PC-3 (cell line): ENCODE results near the gene DNMBP. TPM values are rescaled to one million over a fixed set of nuclear protein-coding genes. Genes with fewer than 3 reads are reported as not detected.

ENCODE experiments used
- ATAC-seq: fragments of 200-7000 bp; cut with Tn5 transposase; 2 replicates; pipeline ENCODE4 v1.9.1; 2020; ENCODE audit warnings: mild to moderate bottlenecking, moderate library complexity
- BruUV-seq: library from RNA; stranded (reverse); fragments of 400-500 nt; replicated peaks from 2 replicates; lab custom pipeline; 2021; lab: Mats Ljungman, UMichigan
- CTCF ChIA-PET: fragments of 300-600 bp; sonication (Branson Sonifier 250); formaldehyde crosslinking; loops from one replicate; lab custom pipeline; 2022; ENCODE audit warnings: antibody characterized with exemption; lab: Charles Lee
- POLR2A ChIA-PET: fragments of 300-600 bp; sonication (Branson Sonifier 250); formaldehyde crosslinking; loops from one replicate; lab custom pipeline; 2022; ENCODE audit warnings: antibody characterized with exemption; ENCODE audit not compliant: unreplicated experiment; lab: Charles Lee
- DNase-seq: peaks from one replicate; pipeline ENCODE4 v3.0.0-alpha.2; 2015
- H2AFZ ChIP-seq: fragments of 300-600 bp; sonication (generic); 2 replicates; pipeline ENCODE4 v1.6.0; 2016; ENCODE audit warnings: antibody characterized with exemption, low read length
- H3F3A ChIP-seq: fragments of 300-600 bp; sonication (generic); one replicate; pipeline ENCODE4 v1.6.0; 2017; ENCODE audit warnings: antibody characterized with exemption, low read length, control low read depth, mild to moderate bottlenecking; ENCODE audit not compliant: unreplicated experiment
- H3K27ac ChIP-seq: fragments of 300-600 bp; sonication (generic); 2 replicates; pipeline ENCODE4 v1.5.1; 2016; ENCODE audit warnings: mild to moderate bottlenecking, low read length
- H3K27me3 ChIP-seq: fragments of 300-600 bp; sonication (generic); 2 replicates; pipeline ENCODE4 v1.6.1; 2016; ENCODE audit warnings: low read length, mixed read lengths
- H3K36me3 ChIP-seq: fragments of 300-600 bp; sonication (generic); 2 replicates; pipeline ENCODE4 v1.6.1; 2016; ENCODE audit warnings: low read depth, mixed run types, low read length, mixed read lengths
- H3K4me1 ChIP-seq: fragments of 300-600 bp; sonication (generic); 2 replicates; pipeline ENCODE4 v1.5.1; 2016; ENCODE audit warnings: low read length; ENCODE audit not compliant: insufficient read depth
- H3K4me2 ChIP-seq: fragments of 300-600 bp; sonication (generic); 2 replicates; pipeline ENCODE4 v1.6.0; 2016; ENCODE audit warnings: low read length
- H3K4me3 ChIP-seq: fragments of 300-600 bp; sonication (generic); 2 replicates; pipeline ENCODE4 v1.5.1; 2016; ENCODE audit warnings: mild to moderate bottlenecking, low read length, mixed read lengths
- H3K79me2 ChIP-seq: fragments of 300-600 bp; sonication (generic); 2 replicates; pipeline ENCODE4 v1.6.1; 2017; ENCODE audit warnings: low read length, mixed read lengths
- H3K9ac ChIP-seq: fragments of 300-600 bp; sonication (generic); 2 replicates; pipeline ENCODE4 v1.6.0; 2016; ENCODE audit warnings: mild to moderate bottlenecking, low read length
- H3K9me2 ChIP-seq: fragments of 300-600 bp; sonication (generic); replicated peaks from 2 replicates; pipeline ENCODE4 v1.6.1; 2016; ENCODE audit warnings: mixed run types, low read length, mixed read lengths
- H3K9me3 ChIP-seq: fragments of 300-600 bp; sonication (generic); 2 replicates; pipeline ENCODE4 v1.6.1; 2016; ENCODE audit warnings: low read length, mixed read lengths
- H4K20me1 ChIP-seq: fragments of 300-600 bp; sonication (generic); 2 replicates; pipeline ENCODE4 v1.6.1; 2016; ENCODE audit warnings: low read length, mixed read lengths
- CTCF ChIP-seq: fragments of 300-600 bp; sonication (generic); conservative IDR thresholded peaks from 2 replicates; pipeline ENCODE4 v1.5.1; 2017; ENCODE audit warnings: antibody characterized with exemption, low read depth, mild to moderate bottlenecking, low read length
- EZH2 ChIP-seq: fragments of 300-600 bp; sonication (generic); IDR thresholded peaks from one replicate; pipeline ENCODE4 v1.6.1; 2017; ENCODE audit warnings: antibody characterized with exemption, mild to moderate bottlenecking, low read length; ENCODE audit not compliant: unreplicated experiment
- EZH2phosphoT487 ChIP-seq: fragments of 300-600 bp; sonication (generic); IDR thresholded peaks from 2 replicates; pipeline ENCODE4 v1.6.1; 2018; ENCODE audit warnings: mild to moderate bottlenecking, antibody characterized with exemption, low read length, borderline replicate concordance
- intact Hi-C: fragments of 100-400 bp; cut with micrococcal nuclease; formaldehyde crosslinking; loops from 2 replicates; pipeline ENCODE4 v1.9.0; 2023
- total RNA-seq: library from RNA; depleted of rRNA; stranded (reverse); fragments of >200 nt; gene quantifications from 2 replicates; pipeline ENCODE4 v1.2.3, GENCODE V29; 2014

The DNMBP gene
- total RNA-seq, 1 experiment from 2014 or later, result 6.2 TPM

- POLR2A ChIA-PET, result interaction anchor here (0.7 kb wide), 1 partner anchor 270 kb away, joined by 3 read pairs; no protein-coding TSS in a partner anchor
- intact Hi-C loops, result no loop called here
Observed at GRCh38 chr10:99920486-99920885, 89.3 kb downstream of the DNMBP start.

GRCh38 chr10:99917963-99918825 lies 91.6 kb downstream of the DNMBP start:
- Histone ChIP-seq H2AFZ (no peak overlapping the region), H3K4me3 (no peak overlapping the region), H3F3A (peaks cover 3% of the 10 kb centered on the region), H3K27ac (no peak overlapping the region), H3K79me2 (peaks cover 8% of the 10 kb centered on the region; the same call in 1 of the 2 replicates), H3K9me2 (no peaks in the 10 kb centered on the region), H3K4me2 (no peak overlapping the region), H3K9ac (no peak overlapping the region), H4K20me1 (no peaks in the 10 kb centered on the region), H3K4me1 (peaks cover 24% of the 10 kb centered on the region), H3K36me3 (no peaks in the 10 kb centered on the region), H3K27me3 (no peaks in the 10 kb centered on the region), H3K9me3 (no peaks in the 10 kb centered on the region)
- no TSS peak for BruUV-seq
- no peak for DNase-seq
- ATAC-seq, result no peak
- CTCF ChIA-PET, result no interaction called here
- intact Hi-C loops, result no loop called here
- no peak for TF ChIP-seq EZH2
- no peak for TF ChIP-seq CTCF
- no peak for TF ChIP-seq EZH2phosphoT487
- POLR2A ChIA-PET, result no interaction called here

More at GRCh38 chr10:99920486-99920885, 89.3 kb downstream of the DNMBP start:
- peak overlapping the region; percentile 63 for H3K27ac ChIP-seq
- CTCF ChIA-PET, result no interaction called here
- no peaks in the 10 kb centered on the region for H4K20me1 ChIP-seq
- H3K27me3 ChIP-seq, result no peaks in the 10 kb centered on the region
- H3K9me2 ChIP-seq, result no peaks in the 10 kb centered on the region
- no peak overlapping the region for H2AFZ ChIP-seq
- no peaks in the 10 kb centered on the region for H3K9me3 ChIP-seq
- H3K4me3 ChIP-seq, result no peak overlapping the region
- peaks cover 3% of the 10 kb centered on the region for H3F3A ChIP-seq
- peaks cover 24% of the 10 kb centered on the region for H3K4me1 ChIP-seq
- ATAC-seq (no peak), DNase-seq (no peak)
- H3K4me2 ChIP-seq, result peak overlapping the region; percentile 27; the same call in 1 of the 2 replicates
- TF ChIP-seq EZH2, result no peak
- no peak for TF ChIP-seq CTCF
- no peak for TF ChIP-seq EZH2phosphoT487
- H3K36me3 ChIP-seq, result no peaks in the 10 kb centered on the region
- no TSS peak for BruUV-seq
- H3K9ac ChIP-seq, result no peak overlapping the region
- H3K79me2 ChIP-seq, result peaks cover 8% of the 10 kb centered on the region; the same call in 1 of the 2 replicates

- H3K27ac ChIP-seq, result no peak overlapping the region
- no peak overlapping the region for H3K9ac ChIP-seq
- no peaks in the 10 kb centered on the region for H3K9me3 ChIP-seq
- H3K27me3 ChIP-seq, result no peaks in the 10 kb centered on the region
- ATAC-seq (no peak), DNase-seq (no peak)
- no peak overlapping the region for H2AFZ ChIP-seq
- intact Hi-C loops, result no loop called here
- peaks cover 3% of the 10 kb centered on the region for H3F3A ChIP-seq
- H3K9me2 ChIP-seq, result no peaks in the 10 kb centered on the region
- H4K20me1 ChIP-seq, result no peaks in the 10 kb centered on the region
- H3K79me2 ChIP-seq, result peaks cover 8% of the 10 kb centered on the region; the same call in 1 of the 2 replicates
- H3K4me2 ChIP-seq, result no peak overlapping the region
- ChIA-PET CTCF (no interaction called here), POLR2A (no interaction called here)
- no peaks in the 10 kb centered on the region for H3K36me3 ChIP-seq
- H3K4me1 ChIP-seq, result peaks cover 14% of the 10 kb centered on the region
- no TSS peak for BruUV-seq
- no peak for TF ChIP-seq EZH2phosphoT487
- TF ChIP-seq CTCF, result no peak
- no peak for TF ChIP-seq EZH2
- H3K4me3 ChIP-seq, result no peak overlapping the region
Observed at GRCh38 chr10:99916776-99917175, 93.0 kb downstream of the DNMBP start.
